ENCODE data around the gene ELFN1.

DNA sequence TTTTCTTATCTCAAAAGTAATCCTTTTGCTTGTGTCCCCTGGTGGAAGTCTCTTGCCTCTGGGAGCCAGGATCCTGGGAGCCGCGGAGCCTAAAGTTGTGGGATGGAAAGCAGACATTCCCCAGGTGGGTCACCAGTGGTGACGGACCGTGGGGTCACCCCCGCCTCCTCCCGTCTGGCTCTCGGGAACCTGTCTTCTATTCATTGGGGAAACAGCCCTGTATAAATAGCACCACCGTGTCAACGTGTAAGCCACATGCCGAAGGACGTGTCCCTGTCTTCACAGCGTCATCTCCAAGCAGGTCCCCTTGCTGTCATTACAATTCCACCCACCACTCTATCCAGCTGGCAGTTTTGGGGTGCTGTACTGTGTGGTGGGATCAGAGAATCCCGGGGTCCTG lies 87.5 kb downstream of the ELFN1 start:
- TF ChIP-seq, protein P1, sequence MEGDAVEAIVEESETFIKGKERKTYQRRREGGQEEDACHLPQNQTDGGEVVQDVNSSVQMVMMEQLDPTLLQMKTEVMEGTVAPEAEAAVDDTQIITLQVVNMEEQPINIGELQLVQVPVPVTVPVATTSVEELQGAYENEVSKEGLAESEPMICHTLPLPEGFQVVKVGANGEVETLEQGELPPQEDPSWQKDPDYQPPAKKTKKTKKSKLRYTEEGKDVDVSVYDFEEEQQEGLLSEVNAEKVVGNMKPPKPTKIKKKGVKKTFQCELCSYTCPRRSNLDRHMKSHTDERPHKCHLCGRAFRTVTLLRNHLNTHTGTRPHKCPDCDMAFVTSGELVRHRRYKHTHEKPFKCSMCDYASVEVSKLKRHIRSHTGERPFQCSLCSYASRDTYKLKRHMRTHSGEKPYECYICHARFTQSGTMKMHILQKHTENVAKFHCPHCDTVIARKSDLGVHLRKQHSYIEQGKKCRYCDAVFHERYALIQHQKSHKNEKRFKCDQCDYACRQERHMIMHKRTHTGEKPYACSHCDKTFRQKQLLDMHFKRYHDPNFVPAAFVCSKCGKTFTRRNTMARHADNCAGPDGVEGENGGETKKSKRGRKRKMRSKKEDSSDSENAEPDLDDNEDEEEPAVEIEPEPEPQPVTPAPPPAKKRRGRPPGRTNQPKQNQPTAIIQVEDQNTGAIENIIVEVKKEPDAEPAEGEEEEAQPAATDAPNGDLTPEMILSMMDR (IDR thresholded peaks at IDR 0.05): no peak
- TF ChIP-seq POLR2AphosphoS5 (IDR thresholded peaks at IDR 0.05) (no peak), POLR2A (IDR thresholded peaks at IDR 0.05) (no peak)

All from gastroesophageal sphincter (tissue), 3 donors.